Suprapubic skin (tissue), 4 donors: ENCODE measurements around the gene UNC5B. TPM values are rescaled to one million over a fixed set of nuclear protein-coding genes. Genes with fewer than 3 reads are reported as not detected.

ENCODE experiments used
- DNase-seq, 2 donors: peaks; one replicate each; pipeline ENCODE4 v3.0.0-alpha.2; 2019; ENCODE audit warnings: low spot score in 2 of 2
- H3K27ac ChIP-seq: fragments of 200-600 bp; sonication (generic); one replicate; pipeline ENCODE4 v1.5.1; 2019
- H3K27me3 ChIP-seq: fragments of 200-600 bp; sonication (generic); one replicate; pipeline ENCODE4 v1.5.1; 2019
- H3K36me3 ChIP-seq: fragments of 200-600 bp; sonication (generic); one replicate; pipeline ENCODE4 v1.5.1; 2019
- H3K4me1 ChIP-seq: fragments of 200-600 bp; sonication (generic); one replicate; pipeline ENCODE4 v1.5.1; 2019
- H3K4me3 ChIP-seq: fragments of 200-600 bp; sonication (generic); one replicate; pipeline ENCODE4 v1.5.1; 2019; ENCODE audit warnings: mild to moderate bottlenecking
- H3K9me3 ChIP-seq: fragments of 200-600 bp; sonication (generic); one replicate; pipeline ENCODE4 v1.5.1; 2019
- EP300 ChIP-seq: sonication (generic); formaldehyde crosslinking; IDR thresholded peaks from one replicate; pipeline ENCODE4 v1.6.1; 2017; ENCODE audit warnings: antibody characterized with exemption
- POLR2A ChIP-seq, 2 donors: fragments of 450-650 bp; IDR thresholded peaks; one replicate each; pipeline ENCODE4 v1.6.1; 2017; ENCODE audit warnings: antibody characterized with exemption in 2 of 2, mild to moderate bottlenecking in 2 of 2, moderate library complexity in 2 of 2
- POLR2AphosphoS5 ChIP-seq, 3 donors: sonication (generic); formaldehyde crosslinking; IDR thresholded peaks; one replicate each; pipeline ENCODE4 v1.6.1; 2017; ENCODE audit warnings: antibody characterized with exemption in 3 of 3
- WGBS: methylation state at CpG from one replicate; pipeline ENCODE4 v1.1.5; 2018; 5-methylcytosine and 5-hydroxymethylcytosine counted together
- total RNA-seq, 4 donors: library from RNA; depleted of rRNA; stranded (reverse); fragments of >200 nt; gene quantifications; one replicate each; pipeline ENCODE4 v1.1.0, GENCODE V29; 2016
- TF ChIP-seq, protein P1 (sequence below), 2 donors: fragments of 200-600 bp in 1 of 2; fragments of 450-650 bp in 1 of 2; sonication (generic) in 1 of 2; IDR thresholded peaks; one replicate each; pipeline ENCODE4 v1.5.1; 2016 to 2019; ENCODE audit warnings: antibody characterized with exemption in 2 of 2, mild to moderate bottlenecking in 1 of 2, moderate library complexity in 1 of 2

UNC5B gene
- total RNA-seq, 4 donors from 2014 or later, result 7.2 to 45.7 (median 14.7) TPM

GRCh38 chr10:71262817-71263216 lies 50.4 kb downstream of the UNC5B start:
- no peaks in the 10 kb centered on the region for H3K36me3 ChIP-seq
- TF ChIP-seq POLR2AphosphoS5 (IDR thresholded peaks at IDR 0.05) (no peak), EP300 (no peak), POLR2A (IDR thresholded peaks at IDR 0.05) (no peak)
- TF ChIP-seq, protein P1, sequence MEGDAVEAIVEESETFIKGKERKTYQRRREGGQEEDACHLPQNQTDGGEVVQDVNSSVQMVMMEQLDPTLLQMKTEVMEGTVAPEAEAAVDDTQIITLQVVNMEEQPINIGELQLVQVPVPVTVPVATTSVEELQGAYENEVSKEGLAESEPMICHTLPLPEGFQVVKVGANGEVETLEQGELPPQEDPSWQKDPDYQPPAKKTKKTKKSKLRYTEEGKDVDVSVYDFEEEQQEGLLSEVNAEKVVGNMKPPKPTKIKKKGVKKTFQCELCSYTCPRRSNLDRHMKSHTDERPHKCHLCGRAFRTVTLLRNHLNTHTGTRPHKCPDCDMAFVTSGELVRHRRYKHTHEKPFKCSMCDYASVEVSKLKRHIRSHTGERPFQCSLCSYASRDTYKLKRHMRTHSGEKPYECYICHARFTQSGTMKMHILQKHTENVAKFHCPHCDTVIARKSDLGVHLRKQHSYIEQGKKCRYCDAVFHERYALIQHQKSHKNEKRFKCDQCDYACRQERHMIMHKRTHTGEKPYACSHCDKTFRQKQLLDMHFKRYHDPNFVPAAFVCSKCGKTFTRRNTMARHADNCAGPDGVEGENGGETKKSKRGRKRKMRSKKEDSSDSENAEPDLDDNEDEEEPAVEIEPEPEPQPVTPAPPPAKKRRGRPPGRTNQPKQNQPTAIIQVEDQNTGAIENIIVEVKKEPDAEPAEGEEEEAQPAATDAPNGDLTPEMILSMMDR (IDR thresholded peaks at IDR 0.05), result no peak
- no peaks in the 10 kb centered on the region for H3K9me3 ChIP-seq
- no peak overlapping the region for H3K4me3 ChIP-seq
- H3K4me1 ChIP-seq, result peaks cover 33% of the 10 kb centered on the region
- WGBS, result 83% methylated on average over 5 of the region's 5 CpGs
- no peak for DNase-seq
- H3K27ac ChIP-seq, result no peak overlapping the region
- no peaks in the 10 kb centered on the region for H3K27me3 ChIP-seq

GRCh38 chr10:71263376-71263775 lies 51.0 kb downstream of the UNC5B start:
- no peak overlapping the region for H3K4me3 ChIP-seq
- 83% methylated on average over 6 of the region's 9 CpGs for WGBS
- no peaks in the 10 kb centered on the region for H3K9me3 ChIP-seq
- H3K27me3 ChIP-seq, result no peaks in the 10 kb centered on the region
- H3K4me1 ChIP-seq, result peaks cover 31% of the 10 kb centered on the region
- DNase-seq, result no peak
- TF ChIP-seq POLR2A (IDR thresholded peaks at IDR 0.05), result no peak
- TF ChIP-seq, protein P1 (IDR thresholded peaks at IDR 0.05), result no peak
- no peak for TF ChIP-seq POLR2AphosphoS5 (IDR thresholded peaks at IDR 0.05)
- no peak for TF ChIP-seq EP300
- no peaks in the 10 kb centered on the region for H3K36me3 ChIP-seq
- H3K27ac ChIP-seq, result no peak overlapping the region

DNA sequence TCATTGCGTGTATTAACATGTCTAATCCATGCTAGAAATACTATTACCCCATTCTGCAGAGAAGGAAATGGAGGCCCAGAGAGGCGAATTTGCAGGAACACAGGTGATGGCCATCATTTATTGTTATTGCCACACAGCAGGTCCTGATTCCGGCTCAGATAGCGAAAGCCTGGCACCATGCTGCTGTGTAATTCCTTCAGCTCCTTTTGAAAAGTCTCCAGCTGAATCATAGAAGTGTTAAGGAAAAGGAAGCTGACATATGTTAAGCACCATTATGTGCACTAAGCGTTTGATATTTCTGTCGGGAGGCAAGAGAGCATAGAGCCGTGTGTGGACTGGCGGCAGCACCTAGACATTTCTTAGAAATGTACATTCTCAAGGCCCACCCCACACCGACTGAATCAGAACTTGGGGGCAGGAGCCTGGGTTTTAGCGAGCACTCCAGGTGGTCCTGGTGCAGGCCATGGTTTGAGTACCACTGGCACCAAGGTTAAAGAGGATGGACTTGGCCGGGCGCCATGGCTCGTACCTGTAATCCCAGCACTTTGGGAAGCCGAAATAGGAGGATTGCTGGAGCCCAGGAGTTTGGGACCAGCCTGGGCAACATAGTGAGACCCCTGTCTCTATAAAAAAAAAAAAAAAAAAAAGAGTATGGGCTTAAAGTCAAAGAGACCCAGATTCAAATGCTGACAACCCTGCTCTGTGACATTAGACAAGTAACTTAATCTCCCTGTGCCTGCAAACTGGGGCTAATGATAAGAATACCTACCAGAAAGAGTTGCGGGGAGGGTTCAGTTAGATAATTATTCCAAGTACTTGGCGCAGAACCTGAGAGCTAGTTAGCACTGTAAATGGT lies 52.2 kb downstream of the UNC5B start:
- Histone ChIP-seq H3K4me3 (no peak overlapping the region), H3K4me1 (peaks cover 36% of the 10 kb centered on the region), H3K36me3 (no peaks in the 10 kb centered on the region), H3K9me3 (no peaks in the 10 kb centered on the region), H3K27ac (no peak overlapping the region), H3K27me3 (no peaks in the 10 kb centered on the region)
- 82% methylated on average over 16 of the region's 16 CpGs for WGBS
- DNase-seq, result no peak
- TF ChIP-seq EP300 (no peak), POLR2A (IDR thresholded peaks at IDR 0.05) (no peak), POLR2AphosphoS5 (IDR thresholded peaks at IDR 0.05) (no peak)
- TF ChIP-seq, protein P1 (IDR thresholded peaks at IDR 0.05), result no peak

GRCh38 chr10:71265201-71265575 lies 52.8 kb downstream of the UNC5B start:
- H3K4me3 ChIP-seq, result no peak overlapping the region
- H3K36me3 ChIP-seq, result no peaks in the 10 kb centered on the region
- H3K9me3 ChIP-seq, result no peaks in the 10 kb centered on the region
- no peak overlapping the region for H3K27ac ChIP-seq
- no peaks in the 10 kb centered on the region for H3K27me3 ChIP-seq
- no peak for TF ChIP-seq POLR2AphosphoS5 (IDR thresholded peaks at IDR 0.05)
- TF ChIP-seq EP300, result no peak
- TF ChIP-seq POLR2A (IDR thresholded peaks at IDR 0.05), result no peak
- TF ChIP-seq, protein P1 (IDR thresholded peaks at IDR 0.05), result no peak
- no peak for DNase-seq
- peaks cover 34% of the 10 kb centered on the region for H3K4me1 ChIP-seq
- WGBS, result 81% methylated on average over 4 of the region's 9 CpGs

GRCh38 chr10:71265618-71266146 lies 53.3 kb downstream of the UNC5B start:
- 84% methylated on average over 6 of the region's 9 CpGs for whole genome bisulfite sequencing

More at GRCh38 chr10:71265618-71266146, 53.3 kb downstream of the UNC5B start:
- no peak for DNase-seq
- Histone ChIP-seq H3K27ac (no peak overlapping the region), H3K4me3 (no peak overlapping the region), H3K36me3 (no peaks in the 10 kb centered on the region), H3K27me3 (no peaks in the 10 kb centered on the region), H3K9me3 (no peaks in the 10 kb centered on the region), H3K4me1 (peaks cover 34% of the 10 kb centered on the region)
- TF ChIP-seq EP300 (no peak), POLR2A (IDR thresholded peaks at IDR 0.05) (no peak), POLR2AphosphoS5 (IDR thresholded peaks at IDR 0.05) (no peak)
- TF ChIP-seq, protein P1 (IDR thresholded peaks at IDR 0.05), result no peak
